ENCODE data around the gene SLC6A12.

Gene SLC6A12

DNA sequence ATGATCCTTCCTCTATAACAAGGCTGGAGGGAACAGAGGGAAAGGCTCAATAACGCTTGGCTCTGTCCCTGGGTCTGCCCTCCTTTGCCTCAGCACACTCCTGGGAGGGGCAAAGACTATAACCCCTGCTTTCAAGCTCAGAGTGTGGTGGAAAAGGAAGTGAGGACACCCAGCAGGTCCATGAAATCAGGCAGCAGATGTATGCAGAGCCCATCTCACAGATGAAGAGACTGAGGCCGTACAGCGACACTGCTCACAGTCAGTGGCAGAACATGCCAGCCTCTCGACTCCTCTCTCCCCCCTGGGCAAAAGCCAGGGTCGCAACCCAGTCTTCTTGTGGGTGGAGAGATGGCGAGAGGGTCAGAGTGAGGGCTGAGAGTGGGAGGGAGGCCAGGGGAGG is 39.8 kb downstream of the SLC6A12 start:
- no peaks in the 10 kb centered on the region for H3K4me1 ChIP-seq (ENCODE audit: insufficient read depth, low read length)
- H3K9ac ChIP-seq (ENCODE audit: low read length): no peak overlapping the region
- H3K4me3 ChIP-seq (ENCODE audit: low read depth in 1 of 2, low read length in 2 of 2): no peak overlapping the region
- no peak overlapping the region for H3K27ac ChIP-seq (ENCODE audit: low read depth, low read length)
- peaks cover 0 to 9% of the 10 kb centered on the region in 2 donors for H3K27me3 ChIP-seq (ENCODE audit: control insufficient read depth in 1 of 2, insufficient read depth in 2 of 2, low read length in 2 of 2)
- no peaks in the 10 kb centered on the region for H3K9me3 ChIP-seq (ENCODE audit: low read length)
- no peaks in the 10 kb centered on the region for H3K36me3 ChIP-seq (ENCODE audit: insufficient read depth, low read length)

DNA sequence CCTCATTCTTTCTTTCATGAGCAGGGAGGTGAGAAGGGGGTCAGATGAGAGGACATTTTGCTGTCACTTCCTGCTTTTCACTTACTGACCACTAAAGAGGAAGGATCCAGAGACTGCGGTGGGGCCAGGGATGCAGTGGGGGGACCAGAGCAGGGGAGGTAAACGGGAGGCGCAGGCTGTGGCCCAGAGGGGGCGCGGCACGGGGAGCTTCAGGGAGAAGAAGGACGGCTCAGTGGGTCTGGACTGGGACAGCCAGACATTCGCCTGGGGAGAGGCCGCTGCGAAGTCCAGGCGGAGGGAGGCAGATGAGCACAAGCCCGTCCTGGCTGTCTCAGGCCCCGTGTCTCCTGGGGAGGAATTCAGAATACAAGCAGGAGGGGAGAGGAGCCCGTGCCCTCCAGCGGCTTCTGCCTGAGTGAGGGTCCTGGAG is 41.2 kb downstream of the SLC6A12 start:
- Histone ChIP-seq H3K9ac (ENCODE audit: low read length) (no peak overlapping the region), H3K36me3 (ENCODE audit: insufficient read depth, low read length) (no peaks in the 10 kb centered on the region), H3K27me3 (ENCODE audit: control insufficient read depth in 1 of 2, insufficient read depth in 2 of 2, low read length in 2 of 2) (peaks cover 0 to 4% of the 10 kb centered on the region in 2 donors), H3K4me1 (ENCODE audit: insufficient read depth, low read length) (no peaks in the 10 kb centered on the region), H3K9me3 (ENCODE audit: low read length) (no peaks in the 10 kb centered on the region), H3K27ac (ENCODE audit: low read depth, low read length) (no peak overlapping the region), H3K4me3 (ENCODE audit: low read depth in 1 of 2, low read length in 2 of 2) (no peak overlapping the region)

DNA sequence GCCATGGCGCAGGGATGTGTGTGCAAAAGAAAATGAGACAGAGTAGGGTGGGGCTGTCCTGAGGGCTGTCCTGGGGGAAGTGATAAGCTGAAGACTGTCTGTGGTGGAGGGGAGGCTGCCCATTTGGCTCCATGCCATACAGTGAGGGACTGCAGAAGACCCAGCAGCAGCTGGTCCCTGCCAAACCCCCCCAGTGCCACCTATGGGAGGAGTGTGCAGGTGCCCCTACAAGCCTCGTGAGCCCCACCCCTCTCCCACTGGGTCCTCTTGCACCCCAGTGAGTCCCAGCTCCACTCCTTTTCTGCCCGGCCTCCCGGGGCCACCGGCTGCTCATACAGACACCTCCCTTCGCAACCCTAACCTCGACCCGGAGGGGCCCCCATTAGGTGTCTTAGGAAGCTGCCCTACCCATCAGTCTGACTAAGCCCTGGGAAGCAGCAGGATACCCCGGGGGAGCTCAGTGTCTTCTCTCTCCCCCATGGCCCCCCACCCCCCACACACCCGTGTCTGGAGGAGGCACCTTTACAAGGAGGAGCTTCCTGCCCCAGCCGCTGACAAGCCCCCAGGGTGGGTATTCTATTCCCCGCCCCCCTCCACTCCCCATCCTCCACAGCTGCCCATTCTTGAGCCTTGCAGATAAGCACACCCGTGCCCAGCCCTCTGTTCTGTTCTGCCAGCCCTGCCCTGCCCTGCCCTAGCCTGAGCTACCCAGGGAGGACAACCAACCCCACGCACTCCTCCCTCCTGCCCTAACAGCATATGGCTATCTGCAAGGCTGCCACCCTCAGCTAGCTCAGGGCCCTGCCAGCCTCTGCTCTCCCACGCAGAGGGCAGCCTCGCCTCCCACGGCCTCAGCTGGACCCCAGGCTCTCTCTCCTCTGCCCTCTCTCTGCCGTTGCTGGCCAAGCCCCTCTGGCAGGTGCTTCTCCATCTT is 41.9 kb downstream of the SLC6A12 start:
- Histone ChIP-seq H3K27me3 (ENCODE audit: control insufficient read depth in 1 of 2, insufficient read depth in 2 of 2, low read length in 2 of 2) (peaks cover 0 to 4% of the 10 kb centered on the region in 2 donors), H3K36me3 (ENCODE audit: insufficient read depth, low read length) (no peaks in the 10 kb centered on the region), H3K27ac (ENCODE audit: low read depth, low read length) (no peak overlapping the region), H3K9me3 (ENCODE audit: low read length) (no peaks in the 10 kb centered on the region), H3K4me3 (ENCODE audit: low read depth in 1 of 2, low read length in 2 of 2) (no peak overlapping the region), H3K9ac (ENCODE audit: low read length) (no peak overlapping the region), H3K4me1 (ENCODE audit: insufficient read depth, low read length) (no peaks in the 10 kb centered on the region)

GRCh38 chr12:171276-171675 is 42.7 kb downstream of the SLC6A12 start:
- no peak overlapping the region for H3K27ac ChIP-seq (ENCODE audit: low read depth, low read length)
- no peaks in the 10 kb centered on the region for H3K27me3 ChIP-seq (ENCODE audit: control insufficient read depth in 1 of 2, insufficient read depth in 2 of 2, low read length in 2 of 2)
- no peak overlapping the region for H3K9ac ChIP-seq (ENCODE audit: low read length)
- H3K4me3 ChIP-seq (ENCODE audit: low read depth in 1 of 2, low read length in 2 of 2): no peak overlapping the region
- no peaks in the 10 kb centered on the region for H3K9me3 ChIP-seq (ENCODE audit: low read length)
- H3K4me1 ChIP-seq (ENCODE audit: insufficient read depth, low read length): no peaks in the 10 kb centered on the region
- H3K36me3 ChIP-seq (ENCODE audit: insufficient read depth, low read length): no peaks in the 10 kb centered on the region

- no peaks in the 10 kb centered on the region for H3K4me1 ChIP-seq (ENCODE audit: insufficient read depth, low read length)
- no peak overlapping the region for H3K9ac ChIP-seq (ENCODE audit: low read length)
- no peaks in the 10 kb centered on the region for H3K27me3 ChIP-seq (ENCODE audit: control insufficient read depth in 1 of 2, insufficient read depth in 2 of 2, low read length in 2 of 2)
- H3K9me3 ChIP-seq (ENCODE audit: low read length): no peaks in the 10 kb centered on the region
- no peak overlapping the region for H3K4me3 ChIP-seq (ENCODE audit: low read depth in 1 of 2, low read length in 2 of 2)
- H3K27ac ChIP-seq (ENCODE audit: low read depth, low read length): no peak overlapping the region
- no peaks in the 10 kb centered on the region for H3K36me3 ChIP-seq (ENCODE audit: insufficient read depth, low read length)
Observed at GRCh38 chr12:170371-171225, 43.4 kb downstream of the SLC6A12 start.

GRCh38 chr12:169528-170370 is 44.2 kb downstream of the SLC6A12 start:
- Histone ChIP-seq H3K27me3 (ENCODE audit: control insufficient read depth in 1 of 2, insufficient read depth in 2 of 2, low read length in 2 of 2) (no peaks in the 10 kb centered on the region), H3K4me3 (ENCODE audit: low read depth in 1 of 2, low read length in 2 of 2) (no peak overlapping the region), H3K9ac (ENCODE audit: low read length) (no peak overlapping the region), H3K27ac (ENCODE audit: low read depth, low read length) (no peak overlapping the region), H3K36me3 (ENCODE audit: insufficient read depth, low read length) (no peaks in the 10 kb centered on the region), H3K4me1 (ENCODE audit: insufficient read depth, low read length) (no peaks in the 10 kb centered on the region), H3K9me3 (ENCODE audit: low read length) (no peaks in the 10 kb centered on the region)

DNA sequence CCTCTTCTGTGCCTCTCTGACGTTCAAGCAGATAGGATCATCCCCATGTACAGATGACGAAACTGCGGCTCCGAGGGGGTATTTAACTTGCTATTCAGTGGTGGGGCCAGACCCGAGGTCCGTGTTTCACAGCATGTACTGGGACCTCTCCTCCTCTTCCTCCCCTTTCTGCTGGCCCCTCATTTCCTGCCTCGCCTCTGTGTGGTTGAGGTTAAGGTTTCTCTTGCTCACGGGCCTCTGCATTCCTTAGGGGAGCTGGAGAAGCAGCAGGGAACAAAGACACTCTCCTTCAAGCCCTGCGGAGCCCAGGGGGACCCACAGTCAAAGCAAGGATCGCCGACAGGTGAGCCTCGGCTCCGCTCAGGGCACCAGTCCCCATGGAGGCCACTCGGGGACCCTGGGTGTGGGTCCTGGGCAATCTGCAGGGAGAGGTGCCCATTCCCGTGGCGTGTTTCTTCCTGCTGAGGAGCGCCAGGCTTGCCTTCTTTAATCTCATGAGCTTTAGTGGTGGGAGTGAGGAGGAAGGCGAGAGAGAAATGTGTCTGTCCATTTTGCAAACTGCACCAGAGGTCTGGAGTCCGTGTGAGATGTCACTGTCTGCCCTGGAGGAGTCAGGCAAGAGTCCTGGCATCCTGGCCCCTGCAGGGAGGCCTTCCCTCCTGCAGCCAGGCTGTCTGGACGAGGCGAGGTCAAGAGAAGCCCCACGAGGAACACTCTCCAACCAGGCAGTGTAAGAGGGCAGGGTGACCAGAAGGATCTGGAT is 45.0 kb downstream of the SLC6A12 start:
- no peak overlapping the region for H3K27ac ChIP-seq (ENCODE audit: low read depth, low read length)
- H3K27me3 ChIP-seq (ENCODE audit: control insufficient read depth in 1 of 2, insufficient read depth in 2 of 2, low read length in 2 of 2): no peaks in the 10 kb centered on the region
- no peaks in the 10 kb centered on the region for H3K36me3 ChIP-seq (ENCODE audit: insufficient read depth, low read length)
- H3K9ac ChIP-seq (ENCODE audit: low read length): no peak overlapping the region
- no peaks in the 10 kb centered on the region for H3K9me3 ChIP-seq (ENCODE audit: low read length)
- no peaks in the 10 kb centered on the region for H3K4me1 ChIP-seq (ENCODE audit: insufficient read depth, low read length)
- no peak overlapping the region for H3K4me3 ChIP-seq (ENCODE audit: low read depth in 1 of 2, low read length in 2 of 2)

DNA sequence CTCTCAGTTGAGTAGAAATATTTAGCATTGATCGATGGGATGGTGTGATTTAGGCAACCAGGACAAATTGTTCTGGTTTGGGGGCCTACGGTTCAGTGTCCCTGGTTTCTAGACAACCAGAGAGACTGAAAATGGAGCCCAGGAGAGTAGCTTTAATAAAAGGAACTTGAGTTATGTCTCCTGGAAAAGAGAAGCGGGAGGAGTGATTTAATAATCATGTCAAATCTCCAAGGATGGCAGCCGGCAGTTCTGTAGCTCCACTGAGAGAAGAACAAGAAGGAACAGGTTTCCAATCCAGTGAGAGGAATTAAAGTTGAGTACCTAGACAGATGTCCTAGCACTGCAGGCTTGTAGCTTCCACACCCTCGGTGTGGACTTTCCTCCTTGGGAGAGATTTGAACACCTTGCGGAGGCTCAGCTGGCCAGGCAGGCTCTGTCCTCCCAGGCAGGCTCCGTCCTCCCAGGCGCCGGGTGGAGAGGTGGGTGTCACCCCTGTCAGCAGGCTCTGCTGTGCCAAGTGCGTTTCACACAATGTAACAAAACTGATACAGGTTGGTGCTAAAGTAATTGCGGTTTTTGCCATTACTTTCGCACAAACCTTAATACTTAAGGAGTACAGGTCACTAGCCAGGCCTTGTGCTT is 45.9 kb downstream of the SLC6A12 start:
- H3K4me3 ChIP-seq (ENCODE audit: low read depth in 1 of 2, low read length in 2 of 2): no peak overlapping the region
- H3K4me1 ChIP-seq (ENCODE audit: insufficient read depth, low read length): no peaks in the 10 kb centered on the region
- H3K27ac ChIP-seq (ENCODE audit: low read depth, low read length): no peak overlapping the region
- H3K27me3 ChIP-seq (ENCODE audit: control insufficient read depth in 1 of 2, insufficient read depth in 2 of 2, low read length in 2 of 2): no peaks in the 10 kb centered on the region
- H3K9ac ChIP-seq (ENCODE audit: low read length): no peak overlapping the region
- no peaks in the 10 kb centered on the region for H3K36me3 ChIP-seq (ENCODE audit: insufficient read depth, low read length)
- no peaks in the 10 kb centered on the region for H3K9me3 ChIP-seq (ENCODE audit: low read length)

GRCh38 chr12:166425-167075 is 47.4 kb downstream of the SLC6A12 start:
- Histone ChIP-seq H3K4me3 (ENCODE audit: low read depth in 1 of 2, low read length in 2 of 2) (no peak overlapping the region), H3K36me3 (ENCODE audit: insufficient read depth, low read length) (no peaks in the 10 kb centered on the region), H3K9ac (ENCODE audit: low read length) (no peak overlapping the region), H3K27ac (ENCODE audit: low read depth, low read length) (no peak overlapping the region), H3K4me1 (ENCODE audit: insufficient read depth, low read length) (no peaks in the 10 kb centered on the region), H3K27me3 (ENCODE audit: control insufficient read depth in 1 of 2, insufficient read depth in 2 of 2, low read length in 2 of 2) (no peaks in the 10 kb centered on the region), H3K9me3 (ENCODE audit: low read length) (no peaks in the 10 kb centered on the region)

- Histone ChIP-seq H3K4me1 (ENCODE audit: insufficient read depth, low read length) (no peaks in the 10 kb centered on the region), H3K4me3 (ENCODE audit: low read depth in 1 of 2, low read length in 2 of 2) (no peak overlapping the region), H3K27ac (ENCODE audit: low read depth, low read length) (no peak overlapping the region)
Observed at GRCh38 chr12:165862-166368, 48.0 kb downstream of the SLC6A12 start.

More at GRCh38 chr12:165862-166368, 48.0 kb downstream of the SLC6A12 start:
- Histone ChIP-seq H3K9me3 (ENCODE audit: low read length) (no peaks in the 10 kb centered on the region), H3K36me3 (ENCODE audit: insufficient read depth, low read length) (no peaks in the 10 kb centered on the region), H3K9ac (ENCODE audit: low read length) (no peak overlapping the region), H3K27me3 (ENCODE audit: control insufficient read depth in 1 of 2, insufficient read depth in 2 of 2, low read length in 2 of 2) (no peaks in the 10 kb centered on the region)

Data from muscle layer of colon (tissue), 2 donors.